Measurements from ENCODE around the gene EVI5.

EVI5 gene

GRCh38 chr1:92577261-92577895 is 207.5 kb downstream of the EVI5 start:
- Histone ChIP-seq H3F3A (ENCODE audit: insufficient read depth, low read length) (no peaks in the 10 kb centered on the region), H3K9me2 (ENCODE audit: low read depth, low read length) (no peaks in the 10 kb centered on the region), H3K4me3 (ENCODE audit: low read depth, low read length, poor library complexity, severe bottlenecking) (no peak overlapping the region), H3K4me2 (ENCODE audit: low read length) (no peak overlapping the region), H3K9me3 (ENCODE audit: low read length) (no peaks in the 10 kb centered on the region), H3K79me2 (ENCODE audit: insufficient read depth, low read length) (no peaks in the 10 kb centered on the region), H2AFZ (ENCODE audit: low read length) (no peak overlapping the region), H3K27me3 (ENCODE audit: insufficient read depth, low read length) (no peaks in the 10 kb centered on the region), H4K20me1 (ENCODE audit: insufficient read depth, low read length) (no peaks in the 10 kb centered on the region), H3K9ac (ENCODE audit: low read length) (no peak overlapping the region), H3K36me3 (ENCODE audit: insufficient read depth, low read length) (no peaks in the 10 kb centered on the region), H3K4me1 (ENCODE audit: insufficient read depth, low read length, severe bottlenecking) (no peaks in the 10 kb centered on the region), H3K27ac (ENCODE audit: low read depth, low read length, poor library complexity, severe bottlenecking) (no peak overlapping the region)
- no peak for TF ChIP-seq EZH2 (IDR thresholded peaks at IDR 0.05; ENCODE audit: borderline replicate concordance, low read length)
- TF ChIP-seq CTCF (IDR thresholded peaks at IDR 0.05; ENCODE audit: low read length) = no peak

- Histone ChIP-seq H3K9me3 (ENCODE audit: low read length) (no peaks in the 10 kb centered on the region), H3K27ac (ENCODE audit: low read depth, low read length, poor library complexity, severe bottlenecking) (no peak overlapping the region), H3K36me3 (ENCODE audit: insufficient read depth, low read length) (no peaks in the 10 kb centered on the region), H4K20me1 (ENCODE audit: insufficient read depth, low read length) (no peaks in the 10 kb centered on the region), H3K4me2 (ENCODE audit: low read length) (no peak overlapping the region), H3K4me1 (ENCODE audit: insufficient read depth, low read length, severe bottlenecking) (no peaks in the 10 kb centered on the region), H3K79me2 (ENCODE audit: insufficient read depth, low read length) (no peaks in the 10 kb centered on the region), H3K9me2 (ENCODE audit: low read depth, low read length) (no peaks in the 10 kb centered on the region), H3K27me3 (ENCODE audit: insufficient read depth, low read length) (no peaks in the 10 kb centered on the region), H3F3A (ENCODE audit: insufficient read depth, low read length) (no peaks in the 10 kb centered on the region), H3K9ac (ENCODE audit: low read length) (no peak overlapping the region), H3K4me3 (ENCODE audit: low read depth, low read length, poor library complexity, severe bottlenecking) (no peak overlapping the region), H2AFZ (ENCODE audit: low read length) (no peak overlapping the region)
- TF ChIP-seq CTCF (IDR thresholded peaks at IDR 0.05; ENCODE audit: low read length) (no peak), EZH2 (IDR thresholded peaks at IDR 0.05; ENCODE audit: borderline replicate concordance, low read length) (no peak)
These were observed 209.8 kb downstream of the EVI5 start for GRCh38 chr1:92575123-92575522.

- H3K9ac ChIP-seq (ENCODE audit: low read length) = no peak overlapping the region
- no peaks in the 10 kb centered on the region for H4K20me1 ChIP-seq (ENCODE audit: insufficient read depth, low read length)
- H3F3A ChIP-seq (ENCODE audit: insufficient read depth, low read length) = no peaks in the 10 kb centered on the region
- no peak for TF ChIP-seq EZH2 (IDR thresholded peaks at IDR 0.05; ENCODE audit: borderline replicate concordance, low read length)
- no peak for TF ChIP-seq CTCF (IDR thresholded peaks at IDR 0.05; ENCODE audit: low read length)
- H3K4me2 ChIP-seq (ENCODE audit: low read length) = no peak overlapping the region
- no peak overlapping the region for H3K27ac ChIP-seq (ENCODE audit: low read depth, low read length, poor library complexity, severe bottlenecking)
- no peaks in the 10 kb centered on the region for H3K27me3 ChIP-seq (ENCODE audit: insufficient read depth, low read length)
- no peaks in the 10 kb centered on the region for H3K4me1 ChIP-seq (ENCODE audit: insufficient read depth, low read length, severe bottlenecking)
- no peaks in the 10 kb centered on the region for H3K79me2 ChIP-seq (ENCODE audit: insufficient read depth, low read length)
- no peaks in the 10 kb centered on the region for H3K9me2 ChIP-seq (ENCODE audit: low read depth, low read length)
- H3K4me3 ChIP-seq (ENCODE audit: low read depth, low read length, poor library complexity, severe bottlenecking) = no peak overlapping the region
- no peaks in the 10 kb centered on the region for H3K36me3 ChIP-seq (ENCODE audit: insufficient read depth, low read length)
- no peak overlapping the region for H2AFZ ChIP-seq (ENCODE audit: low read length)
- no peaks in the 10 kb centered on the region for H3K9me3 ChIP-seq (ENCODE audit: low read length)
These were observed 212.4 kb downstream of the EVI5 start for GRCh38 chr1:92572520-92572919.

All from OCI-LY1 (cell line).